ENCODE data around the gene IL20.

- TF ChIP-seq, protein P1, sequence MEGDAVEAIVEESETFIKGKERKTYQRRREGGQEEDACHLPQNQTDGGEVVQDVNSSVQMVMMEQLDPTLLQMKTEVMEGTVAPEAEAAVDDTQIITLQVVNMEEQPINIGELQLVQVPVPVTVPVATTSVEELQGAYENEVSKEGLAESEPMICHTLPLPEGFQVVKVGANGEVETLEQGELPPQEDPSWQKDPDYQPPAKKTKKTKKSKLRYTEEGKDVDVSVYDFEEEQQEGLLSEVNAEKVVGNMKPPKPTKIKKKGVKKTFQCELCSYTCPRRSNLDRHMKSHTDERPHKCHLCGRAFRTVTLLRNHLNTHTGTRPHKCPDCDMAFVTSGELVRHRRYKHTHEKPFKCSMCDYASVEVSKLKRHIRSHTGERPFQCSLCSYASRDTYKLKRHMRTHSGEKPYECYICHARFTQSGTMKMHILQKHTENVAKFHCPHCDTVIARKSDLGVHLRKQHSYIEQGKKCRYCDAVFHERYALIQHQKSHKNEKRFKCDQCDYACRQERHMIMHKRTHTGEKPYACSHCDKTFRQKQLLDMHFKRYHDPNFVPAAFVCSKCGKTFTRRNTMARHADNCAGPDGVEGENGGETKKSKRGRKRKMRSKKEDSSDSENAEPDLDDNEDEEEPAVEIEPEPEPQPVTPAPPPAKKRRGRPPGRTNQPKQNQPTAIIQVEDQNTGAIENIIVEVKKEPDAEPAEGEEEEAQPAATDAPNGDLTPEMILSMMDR (conservative IDR thresholded peaks at IDR 0.05; ENCODE audit: low read length) = no peak
- TF ChIP-seq EZH2phosphoT487 (IDR thresholded peaks at IDR 0.05; ENCODE audit: borderline replicate concordance, low read depth, low read length) = no peak
Measured at GRCh38 chr1:206826394-206826793, 39.0 kb upstream of the IL20 start.

All from OCI-LY7 (cell line).